Astrocyte (in vitro differentiated cells and primary cell): Measurements from ENCODE around the gene PLCL2. TPM values are rescaled to one million over a fixed set of nuclear protein-coding genes. Genes with fewer than 3 reads are reported as not detected.
A peak's percentile ranks its signal among the peaks of the same experiment; 100 is the strongest.

ENCODE experiments used
- DNase-seq: peaks from one replicate; pipeline ENCODE4 v3.0.0-alpha.2; 2010; ENCODE audit warnings: low read depth
- FAIRE-seq: peaks from 2 replicates; lab custom pipeline; 2011; peaks lifted over from hg19 to GRCh38; lab: Jason Lieb, UNC
- H2AFZ ChIP-seq: 2 replicates; pipeline ENCODE4 v1.6.0; 2012; ENCODE audit warnings: low read depth, low read length, inconsistent platforms
- H3K27ac ChIP-seq: 2 replicates; pipeline ENCODE4 v1.5.1; 2011; ENCODE audit warnings: low read depth, low read length, inconsistent platforms
- H3K27me3 ChIP-seq: 2 replicates; pipeline ENCODE4 v1.6.0; 2011; ENCODE audit warnings: low read length, inconsistent platforms; ENCODE audit not compliant: insufficient read depth
- H3K36me3 ChIP-seq: 2 replicates; pipeline ENCODE4 v1.5.1; 2011; ENCODE audit warnings: low read length, inconsistent platforms; ENCODE audit not compliant: insufficient read depth
- H3K4me1 ChIP-seq: 2 replicates; pipeline ENCODE4 v1.5.1; 2011; ENCODE audit warnings: low read length, inconsistent platforms; ENCODE audit not compliant: insufficient read depth
- H3K4me2 ChIP-seq: 2 replicates; pipeline ENCODE4 v1.6.0; 2012; ENCODE audit warnings: low read length, inconsistent platforms
- H3K4me3 ChIP-seq: 2 replicates; pipeline ENCODE4 v1.5.1; 2011; ENCODE audit warnings: low read depth, mild to moderate bottlenecking, low read length, inconsistent platforms; ENCODE audit not compliant: insufficient read depth
- H3K79me2 ChIP-seq: 2 replicates; pipeline ENCODE4 v1.6.0; 2012; ENCODE audit warnings: mild to moderate bottlenecking, low read length, inconsistent platforms; ENCODE audit not compliant: insufficient read depth
- H3K9ac ChIP-seq: 2 replicates; pipeline ENCODE4 v1.6.0; 2012; ENCODE audit warnings: mild to moderate bottlenecking, low read length, inconsistent platforms
- H3K9me3 ChIP-seq: 2 replicates; pipeline ENCODE4 v1.5.1; 2012; ENCODE audit warnings: low read depth, mild to moderate bottlenecking, low read length, inconsistent platforms; ENCODE audit not compliant: insufficient read depth
- H4K20me1 ChIP-seq: 2 replicates; pipeline ENCODE4 v1.6.0; 2012; ENCODE audit warnings: low read length, inconsistent platforms; ENCODE audit not compliant: insufficient read depth
- H3K27ac Mint-ChIP-seq: one replicate; pipeline ENCODE4 v1.8.0; 2021; ENCODE audit warnings: mild to moderate bottlenecking, mixed read lengths; ENCODE audit not compliant: unreplicated experiment
- H3K27me3 Mint-ChIP-seq: one replicate; pipeline ENCODE4 v1.8.0; 2021; ENCODE audit warnings: low read depth, mixed read lengths; ENCODE audit not compliant: unreplicated experiment
- H3K36me3 Mint-ChIP-seq: one replicate; pipeline ENCODE4 v1.8.0; 2021; ENCODE audit warnings: low read depth, mixed read lengths; ENCODE audit not compliant: unreplicated experiment
- H3K4me1 Mint-ChIP-seq: one replicate; pipeline ENCODE4 v1.8.0; 2021; ENCODE audit warnings: low read depth, mixed read lengths; ENCODE audit not compliant: unreplicated experiment
- H3K4me3 Mint-ChIP-seq: one replicate; pipeline ENCODE4 v1.8.0; 2021; ENCODE audit warnings: mild to moderate bottlenecking, moderate library complexity, mixed read lengths; ENCODE audit not compliant: unreplicated experiment
- H3K9me3 Mint-ChIP-seq: one replicate; pipeline ENCODE4 v1.8.0; 2021; ENCODE audit warnings: mild to moderate bottlenecking, mixed read lengths; ENCODE audit not compliant: unreplicated experiment
- CTCF ChIP-seq: IDR thresholded peaks from 2 replicates; pipeline ENCODE4 v1.5.1; 2011; ENCODE audit warnings: low read depth, mild to moderate bottlenecking, inconsistent platforms, low read length, moderate library complexity; ENCODE audit not compliant: insufficient read depth
- EZH2 ChIP-seq: IDR thresholded peaks from 2 replicates; pipeline ENCODE4 v1.6.1; 2012; ENCODE audit warnings: mild to moderate bottlenecking, low read length, inconsistent platforms; ENCODE audit not compliant: insufficient read depth
- total RNA-seq: library from RNA; stranded (reverse); gene quantifications from 2 replicates; pipeline ENCODE4 v1.2.1, GENCODE V29; 2021

PLCL2 gene
- total RNA-seq, 1 donor from 2014 or later, result 3.9 TPM

GRCh38 chr3:17011728-17012338 is 127.1 kb downstream of the PLCL2 start:
- TF ChIP-seq CTCF (no peak), EZH2 (no peak)
- Mint-ChIP-seq H3K27me3 (no peaks in the 10 kb centered on the region), H3K9me3 (no peaks in the 10 kb centered on the region), H3K27ac (no peak overlapping the region), H3K4me3 (no peak overlapping the region), H3K36me3 (peaks cover 3% of the 10 kb centered on the region), H3K4me1 (peaks cover 6% of the 10 kb centered on the region)
- DNase-seq, result no peak
- no peak overlapping the region for H3K4me3 ChIP-seq
- FAIRE-seq, result no peak
- H3K27me3 ChIP-seq, result no peaks in the 10 kb centered on the region
- no peak overlapping the region for H3K9ac ChIP-seq
- H3K9me3 ChIP-seq, result no peaks in the 10 kb centered on the region
- H3K4me2 ChIP-seq, result no peak overlapping the region
- H3K79me2 ChIP-seq, result no peaks in the 10 kb centered on the region
- no peak overlapping the region for H2AFZ ChIP-seq
- H3K27ac ChIP-seq, result no peak overlapping the region
- no peaks in the 10 kb centered on the region for H4K20me1 ChIP-seq
- no peaks in the 10 kb centered on the region for H3K4me1 ChIP-seq
- no peaks in the 10 kb centered on the region for H3K36me3 ChIP-seq

GRCh38 chr3:17013050-17013449 is 128.3 kb downstream of the PLCL2 start:
- Mint-ChIP-seq H3K9me3 (no peaks in the 10 kb centered on the region), H3K4me3 (no peak overlapping the region), H3K4me1 (peaks cover 6% of the 10 kb centered on the region), H3K36me3 (peaks cover 3% of the 10 kb centered on the region), H3K27me3 (no peaks in the 10 kb centered on the region), H3K27ac (no peak overlapping the region)
- no peaks in the 10 kb centered on the region for H3K36me3 ChIP-seq
- no peak overlapping the region for H3K4me3 ChIP-seq
- H2AFZ ChIP-seq, result no peak overlapping the region
- no peaks in the 10 kb centered on the region for H3K9me3 ChIP-seq
- no peaks in the 10 kb centered on the region for H3K4me1 ChIP-seq
- FAIRE-seq (no peak), DNase-seq (peak; percentile 10)
- H3K27me3 ChIP-seq, result no peaks in the 10 kb centered on the region
- no peak overlapping the region for H3K27ac ChIP-seq
- TF ChIP-seq CTCF (no peak), EZH2 (no peak)
- no peaks in the 10 kb centered on the region for H3K79me2 ChIP-seq
- no peak overlapping the region for H3K4me2 ChIP-seq
- no peaks in the 10 kb centered on the region for H4K20me1 ChIP-seq
- H3K9ac ChIP-seq, result no peak overlapping the region

GRCh38 chr3:17013571-17013970 is 128.8 kb downstream of the PLCL2 start:
- Histone ChIP-seq H4K20me1 (no peaks in the 10 kb centered on the region), H3K4me3 (no peak overlapping the region), H3K79me2 (no peaks in the 10 kb centered on the region), H3K36me3 (no peaks in the 10 kb centered on the region), H3K27ac (no peak overlapping the region), H3K27me3 (no peaks in the 10 kb centered on the region), H3K9me3 (no peaks in the 10 kb centered on the region), H2AFZ (no peak overlapping the region), H3K4me2 (no peak overlapping the region), H3K4me1 (no peaks in the 10 kb centered on the region), H3K9ac (no peak overlapping the region)
- DNase-seq, result no peak
- TF ChIP-seq CTCF (no peak), EZH2 (no peak)
- Mint-ChIP-seq H3K9me3 (no peaks in the 10 kb centered on the region), H3K36me3 (peaks cover 3% of the 10 kb centered on the region), H3K4me1 (peaks cover 6% of the 10 kb centered on the region), H3K27me3 (no peaks in the 10 kb centered on the region), H3K4me3 (no peak overlapping the region), H3K27ac (no peak overlapping the region)
- no peak for FAIRE-seq
